Stimulated activated effector memory CD8-positive, alpha-beta T cell treated with anti-CD3 and anti-CD28 coated beads, Interleukin-12 subunit alpha, Interleukin-12 subunit beta, amount 100 ng/mL, for 72 hours (primary cell): Measurements from ENCODE around the gene ZNF747.
A peak's percentile ranks its signal among the peaks of the same experiment; 100 is the strongest.

Experiments used
- ATAC-seq: fragments of 150-1000 bp; cut with Tn5 transposase; 2 replicates; pipeline ENCODE4 v1.10.0; 2021
- DNase-seq, 2 donors: peaks; one replicate each; pipeline ENCODE4 v3.0.0; 2021 to 2022; ENCODE audit warnings: low spot score in 2 of 2
- H3K27ac Mint-ChIP-seq: one replicate; pipeline ENCODE4 v1.8.0; 2022; ENCODE audit warnings: mild to moderate bottlenecking, mixed read lengths
- H3K36me3 Mint-ChIP-seq: one replicate; pipeline ENCODE4 v1.8.0; 2022; ENCODE audit warnings: mild to moderate bottlenecking, mixed read lengths
- H3K4me1 Mint-ChIP-seq: one replicate; pipeline ENCODE4 v1.8.0; 2022; ENCODE audit warnings: mixed read lengths
- H3K4me3 Mint-ChIP-seq: one replicate; pipeline ENCODE4 v1.8.0; 2022; ENCODE audit warnings: mild to moderate bottlenecking, mixed read lengths
- H3K9me3 Mint-ChIP-seq: one replicate; pipeline ENCODE4 v1.8.0; 2022; ENCODE audit warnings: mixed read lengths

ZNF747 gene

DNA sequence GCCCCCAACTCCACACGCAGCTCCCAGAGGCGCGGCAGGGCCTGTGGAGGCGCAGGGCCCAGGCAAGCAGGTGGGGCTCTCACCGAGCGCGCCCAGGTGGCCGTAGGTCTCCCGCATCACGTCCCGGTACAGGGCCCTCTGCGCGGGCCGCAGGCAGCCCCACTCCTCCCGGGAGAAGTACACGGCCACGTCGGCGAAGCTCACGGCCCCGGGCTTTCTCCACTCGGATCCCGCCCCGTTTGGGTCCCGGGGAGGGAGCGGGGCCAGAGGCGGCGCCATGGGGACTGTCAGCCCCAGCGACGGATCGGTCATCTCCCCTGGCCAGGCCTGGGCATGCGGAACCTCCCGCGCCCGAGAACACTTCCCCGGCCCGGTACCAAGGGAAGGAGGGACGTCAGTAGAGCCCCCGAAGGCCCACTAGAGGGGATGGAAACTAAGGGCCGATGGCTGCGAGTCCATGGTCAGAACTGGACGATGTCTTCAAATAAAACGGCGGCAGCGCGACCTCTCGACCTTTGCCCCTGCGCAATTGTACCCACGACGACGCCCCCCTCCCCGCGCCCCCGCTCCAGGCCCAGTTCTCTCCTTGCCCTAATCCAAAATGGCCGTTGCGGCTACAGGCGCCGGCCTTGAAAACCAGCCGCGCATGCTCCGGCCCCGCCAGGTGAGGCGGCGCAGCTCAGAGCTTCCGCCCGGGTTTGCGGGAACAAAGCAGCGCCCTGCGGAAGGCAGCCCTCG, at the start of gene ZNF747:
Gene ZNF747 (minus strand): TSS at position 491 of the 738 bp plus-strand sequence. CDS start 179 bp downstream, at position 312.
- DNase-seq: peak; percentile 83 to 94

DNA sequence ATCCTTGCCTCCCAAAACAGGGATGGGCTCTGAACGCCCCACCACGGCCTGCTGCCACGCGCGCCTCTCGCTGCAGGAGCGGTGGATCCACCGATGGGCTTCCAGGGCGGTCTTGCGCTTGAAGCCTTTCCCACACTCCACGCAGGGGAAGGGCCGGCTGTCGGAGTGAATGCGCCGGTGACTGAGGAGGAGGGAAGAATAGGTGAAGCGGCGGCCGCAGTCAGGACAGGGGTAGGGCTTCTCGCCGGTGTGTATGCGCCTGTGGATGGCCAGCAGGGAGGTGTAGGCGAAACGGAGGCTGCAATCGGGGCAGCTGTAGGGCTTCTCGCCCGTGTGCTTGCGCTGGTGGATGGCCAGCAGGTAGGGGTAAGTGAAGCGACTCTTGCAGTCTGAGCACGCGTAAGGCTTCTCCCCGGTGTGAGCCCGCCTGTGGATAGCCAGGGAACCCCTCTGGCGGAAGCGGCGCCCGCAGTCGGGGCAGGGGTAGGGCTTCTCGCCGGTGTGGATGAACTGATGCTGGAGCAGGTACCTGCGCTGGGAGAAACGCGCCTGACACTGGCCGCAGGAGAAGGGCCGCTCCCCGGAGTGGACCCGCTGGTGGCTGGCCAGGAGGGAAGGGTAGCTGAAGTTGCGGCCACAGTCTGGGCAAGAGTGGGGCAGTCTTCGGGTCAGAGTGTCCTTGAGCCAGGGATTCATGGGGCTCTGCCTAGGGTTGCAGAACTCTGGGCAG, 48.1 kb upstream of the ZNF747 start:
- Mint-ChIP-seq H3K9me3 (no peaks in the 10 kb centered on the region), H3K27ac (no peak overlapping the region), H3K4me3 (no peak overlapping the region), H3K36me3 (peaks cover 69% of the 10 kb centered on the region), H3K4me1 (peaks cover 20% of the 10 kb centered on the region)
- ATAC-seq (no peak), DNase-seq (no peak)

More for the DNA sequence above, at the start of gene ZNF747:
- Mint-ChIP-seq H3K9me3 (no peaks in the 10 kb centered on the region), H3K4me3 (peak within 1 kb of the TSS; percentile 88), H3K36me3 (peaks cover 55% of the 10 kb centered on the region), H3K4me1 (peaks cover 30% of the 10 kb centered on the region), H3K27ac (peak within 1 kb of the TSS; percentile 96)
- peak; percentile 87 for ATAC-seq

DNA sequence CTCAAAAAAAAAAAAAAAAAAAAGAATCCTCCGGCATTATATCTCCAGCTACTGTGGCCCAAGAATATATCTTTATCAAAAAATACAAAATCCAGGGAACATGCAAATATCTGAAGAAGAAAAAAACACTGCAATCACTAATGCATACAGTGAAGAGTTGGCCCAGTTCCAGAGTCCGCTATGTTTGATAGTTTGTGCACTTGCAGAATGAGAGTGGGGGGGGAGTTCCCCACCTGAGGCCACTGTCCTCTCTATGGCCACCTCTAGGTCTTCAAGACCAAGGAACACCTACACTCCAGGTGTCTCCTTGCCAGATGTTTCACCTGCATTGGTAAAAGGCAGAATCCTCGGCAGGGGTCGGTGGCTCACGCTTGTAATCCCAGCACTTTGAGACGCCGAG, 46.8 kb upstream of the ZNF747 start:
- no peak for ATAC-seq

DNA sequence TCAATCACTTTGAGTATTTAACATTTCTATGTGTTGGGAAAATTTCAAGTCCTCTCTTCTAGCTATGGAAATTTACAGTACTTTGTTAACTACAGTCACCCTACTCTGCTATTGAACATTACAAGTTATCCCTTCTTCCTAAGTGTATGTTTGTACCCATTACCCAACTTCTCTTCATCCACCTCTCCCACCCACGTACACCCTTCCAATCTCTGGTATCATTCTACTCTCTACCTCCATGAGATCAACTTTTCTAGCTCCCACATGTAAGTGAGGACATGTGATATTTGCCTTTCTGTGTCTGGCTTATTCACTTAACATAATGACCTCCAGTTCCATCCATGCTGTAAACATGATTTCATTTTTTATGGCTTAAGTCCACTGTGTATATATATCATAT, 40.0 kb upstream of the ZNF747 start:
- peaks cover 22% of the 10 kb centered on the region for H3K4me1 Mint-ChIP-seq
- no peaks in the 10 kb centered on the region for H3K9me3 Mint-ChIP-seq
- DNase-seq: no peak
- H3K4me3 Mint-ChIP-seq: no peak overlapping the region
- H3K27ac Mint-ChIP-seq: peak overlapping the region; percentile 11
- peaks cover 15% of the 10 kb centered on the region for H3K36me3 Mint-ChIP-seq
- no peak for ATAC-seq

More for the DNA sequence above, 46.8 kb upstream of the ZNF747 start:
- Mint-ChIP-seq H3K4me3 (no peak overlapping the region), H3K9me3 (no peaks in the 10 kb centered on the region), H3K4me1 (peaks cover 20% of the 10 kb centered on the region), H3K36me3 (peaks cover 65% of the 10 kb centered on the region), H3K27ac (no peak overlapping the region)
- no peak for DNase-seq

DNA sequence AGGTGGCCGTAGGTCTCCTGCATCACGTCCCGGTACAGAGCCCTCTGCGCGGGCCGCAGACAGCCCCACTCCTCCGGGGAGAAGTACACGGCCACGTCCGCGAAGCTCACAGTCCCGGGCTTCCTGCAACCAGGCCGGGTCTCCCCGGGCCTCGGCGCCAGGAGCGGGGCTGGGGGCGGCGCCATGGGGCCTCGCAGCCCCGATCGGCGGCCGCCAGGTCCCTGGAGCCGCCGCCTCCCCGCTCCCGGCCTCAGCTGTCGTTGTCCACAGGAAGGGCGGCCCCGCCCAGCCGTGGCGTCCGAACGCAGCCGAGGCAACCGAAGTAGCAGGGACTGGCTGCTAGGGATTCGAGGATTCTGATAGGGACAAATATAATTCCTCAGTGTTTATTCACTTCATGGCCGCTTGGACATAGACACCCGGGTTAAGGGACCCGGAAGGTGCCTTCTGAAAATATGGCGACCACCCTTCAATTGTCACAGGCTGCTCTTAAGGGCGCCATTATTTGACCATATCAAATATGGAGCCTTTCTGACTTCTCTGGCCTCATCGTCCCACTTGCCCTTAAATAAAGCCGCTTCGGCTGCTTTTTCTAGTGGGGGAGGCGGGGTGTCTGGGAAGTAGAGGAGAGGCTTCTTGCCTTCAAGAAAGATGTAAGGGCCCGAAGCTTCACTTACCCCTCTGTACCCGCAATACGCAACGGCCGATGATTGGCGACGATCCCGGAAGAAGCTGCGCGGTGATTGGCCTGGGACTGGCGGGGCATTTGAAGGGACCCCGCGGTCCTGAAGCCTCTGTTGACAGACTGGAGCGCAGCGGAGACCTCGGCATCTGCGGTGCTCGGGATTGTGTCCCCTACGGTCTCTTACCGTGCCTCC, 37.0 kb upstream of the ZNF747 start, which contains the start of gene ZNF688:
Gene ZNF688 (minus strand): TSS at position 270 of the 878 bp plus-strand sequence. CDS start 85 bp downstream, at position 185.
- ATAC-seq: peak; percentile 81
- no peaks in the 10 kb centered on the region for H3K9me3 Mint-ChIP-seq

DNA sequence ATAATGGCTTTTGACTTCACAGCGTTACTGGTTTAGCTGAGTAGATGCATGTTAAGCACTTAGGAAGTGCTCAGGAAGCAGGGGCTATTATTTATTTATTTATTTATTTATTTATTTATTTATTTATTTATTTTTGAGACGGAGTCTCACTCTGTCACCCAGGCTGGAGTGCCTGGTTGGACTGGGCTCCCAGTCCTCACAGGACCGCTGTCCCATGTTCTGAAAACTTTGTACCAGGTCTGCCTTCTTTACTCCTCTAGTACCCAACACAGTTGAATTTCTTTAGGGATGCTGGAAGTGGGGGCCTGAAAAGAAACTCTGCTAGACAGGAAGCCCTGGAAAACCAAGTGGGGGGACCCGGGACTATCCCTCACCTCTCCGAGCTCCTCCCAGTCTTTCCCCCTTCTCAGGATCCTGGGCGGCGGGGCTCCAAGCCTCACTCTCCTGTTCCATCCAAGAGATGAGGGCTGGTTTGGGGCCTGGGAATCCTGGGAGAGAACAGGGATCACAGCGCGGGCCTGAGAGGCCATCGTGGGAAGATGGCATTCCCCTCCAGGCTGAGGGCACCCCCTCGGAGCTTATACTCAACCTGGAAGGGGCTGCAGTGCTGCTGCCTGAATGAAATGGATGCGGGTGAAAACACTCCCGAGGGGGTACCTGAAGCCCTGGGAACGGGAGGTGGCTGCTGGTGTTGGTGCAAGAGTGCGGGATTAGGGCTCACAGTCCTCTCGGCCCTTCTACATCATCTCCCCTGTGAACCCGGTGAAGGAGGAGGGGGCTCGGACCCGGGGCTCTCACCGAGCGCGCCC, 36.2 kb upstream of the ZNF747 start:
- Mint-ChIP-seq H3K27ac (peak overlapping the region; percentile 95), H3K4me3 (peak overlapping the region; percentile 94), H3K36me3 (no peaks in the 10 kb centered on the region), H3K4me1 (peaks cover 55% of the 10 kb centered on the region), H3K9me3 (no peaks in the 10 kb centered on the region)
- DNase-seq: no peak
- no peak for ATAC-seq

More for the DNA sequence above, 37.0 kb upstream of the ZNF747 start, which contains the start of gene ZNF688:
- Mint-ChIP-seq H3K4me3 (peak within 1 kb of the TSS; percentile 94), H3K36me3 (no peaks in the 10 kb centered on the region), H3K27ac (peak within 1 kb of the TSS; percentile 95), H3K4me1 (peaks cover 47% of the 10 kb centered on the region)
- DNase-seq: peak; percentile 69 to 95

DNA sequence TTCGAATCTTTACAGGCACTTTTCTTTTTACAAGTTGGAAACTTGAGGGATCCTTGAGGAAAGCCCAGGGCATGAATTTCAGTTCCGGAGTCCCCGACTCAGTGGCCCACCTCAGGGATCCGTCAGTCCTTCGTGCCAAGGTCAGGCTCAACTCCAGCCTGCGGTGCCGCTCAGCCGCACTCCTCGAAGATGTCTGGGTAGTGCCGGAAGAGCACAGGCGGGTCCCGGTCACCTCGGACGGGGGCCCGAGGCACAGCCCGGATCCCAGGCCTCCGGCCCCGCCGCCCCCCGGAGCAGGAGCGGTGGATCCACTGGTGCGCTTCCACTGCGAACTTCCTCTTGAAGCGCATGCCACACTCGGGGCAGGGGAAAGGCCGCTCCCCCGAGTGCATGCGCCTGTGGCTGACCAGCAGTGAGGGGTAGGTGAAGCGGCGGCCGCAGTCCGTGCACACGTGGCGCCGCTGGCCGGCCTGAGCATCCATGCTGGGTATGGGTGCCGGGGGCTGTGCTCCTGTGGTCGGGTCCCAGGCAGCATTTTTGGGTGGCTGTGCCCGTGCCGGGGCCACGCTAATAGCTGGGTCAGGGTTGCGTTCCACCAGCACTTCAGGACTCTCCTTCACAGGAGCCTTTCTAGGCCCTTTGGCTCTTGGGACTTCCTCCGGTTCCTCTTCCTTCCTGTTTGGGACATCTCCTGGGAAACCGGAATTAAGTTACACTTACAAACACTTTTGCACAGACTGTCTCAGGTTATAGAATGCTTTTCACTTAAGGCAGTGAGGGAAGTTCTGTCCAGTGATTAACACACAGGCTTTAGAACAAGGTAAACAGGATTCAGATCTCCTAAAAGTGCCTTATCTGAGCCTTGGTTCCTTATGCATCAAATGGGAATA, 35.3 kb upstream of the ZNF747 start:
- H3K9me3 Mint-ChIP-seq: no peaks in the 10 kb centered on the region
- DNase-seq (no peak), ATAC-seq (no peak)
- H3K4me3 Mint-ChIP-seq: peak overlapping the region; percentile 94
- H3K27ac Mint-ChIP-seq: no peak overlapping the region
- no peaks in the 10 kb centered on the region for H3K36me3 Mint-ChIP-seq
- H3K4me1 Mint-ChIP-seq: peaks cover 54% of the 10 kb centered on the region

DNA sequence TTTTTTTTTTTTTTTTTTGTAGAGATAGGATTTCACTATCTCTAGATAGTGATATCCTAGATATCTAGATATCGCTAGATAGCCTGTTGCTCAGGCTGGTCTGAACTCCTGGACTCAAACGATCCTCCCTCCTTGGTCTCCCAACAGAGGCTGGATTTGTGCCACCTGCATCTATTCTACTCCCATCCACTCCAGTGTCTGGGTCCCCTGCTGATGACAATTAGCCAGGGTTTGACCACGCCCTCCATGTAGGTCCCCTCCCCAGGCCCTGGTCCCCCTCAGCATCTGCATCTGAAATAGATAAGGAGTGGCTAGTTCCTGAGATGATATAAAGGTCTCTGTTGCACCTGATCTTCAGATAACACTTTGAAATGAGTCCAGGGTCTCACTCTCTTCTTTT, 34.6 kb upstream of the ZNF747 start:
- H3K4me1 Mint-ChIP-seq: peaks cover 49% of the 10 kb centered on the region
- no peak for DNase-seq
- ATAC-seq: no peak
- H3K27ac Mint-ChIP-seq: peak overlapping the region; percentile 99
- no peaks in the 10 kb centered on the region for H3K36me3 Mint-ChIP-seq
- peak overlapping the region; percentile 74 for H3K4me3 Mint-ChIP-seq
- no peaks in the 10 kb centered on the region for H3K9me3 Mint-ChIP-seq

DNA sequence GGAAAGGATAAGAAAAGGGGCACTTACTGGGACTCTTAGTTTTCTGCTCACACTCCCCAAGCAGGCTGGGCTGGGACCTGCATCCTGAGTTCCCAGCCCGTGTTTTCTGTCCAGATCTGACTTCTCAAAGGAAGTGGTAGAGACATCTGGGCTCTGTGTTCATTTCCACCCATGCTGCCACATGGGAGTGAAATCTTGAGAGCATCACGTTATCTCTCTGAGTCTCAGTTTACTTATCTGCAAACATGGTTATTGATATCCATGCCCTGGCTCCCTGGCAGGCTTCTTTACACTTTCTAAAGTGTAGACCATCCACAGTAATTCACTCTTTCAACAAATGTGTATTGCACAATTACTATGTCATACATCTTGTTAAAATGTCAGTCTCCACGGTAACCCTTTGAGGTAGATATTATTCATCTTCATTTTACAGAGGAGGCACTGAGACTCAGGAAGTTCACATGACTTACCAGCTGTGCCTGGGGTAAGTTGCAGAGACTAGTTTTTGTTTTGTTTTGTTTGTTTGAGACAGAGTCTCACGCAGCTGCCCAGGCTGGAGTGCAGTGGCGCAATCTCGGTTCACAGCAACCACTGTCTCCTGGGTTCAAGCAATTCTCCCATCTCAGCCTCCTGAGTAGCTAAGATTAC, 33.5 kb upstream of the ZNF747 start:
- H3K27ac Mint-ChIP-seq: peak overlapping the region; percentile 99
- ATAC-seq (peak; percentile 71), DNase-seq (peak in 1 of 2 donors; percentile 76)
- peak overlapping the region; percentile 74 for H3K4me3 Mint-ChIP-seq
- peaks cover 45% of the 10 kb centered on the region for H3K4me1 Mint-ChIP-seq
- no peaks in the 10 kb centered on the region for H3K9me3 Mint-ChIP-seq
- no peaks in the 10 kb centered on the region for H3K36me3 Mint-ChIP-seq

DNA sequence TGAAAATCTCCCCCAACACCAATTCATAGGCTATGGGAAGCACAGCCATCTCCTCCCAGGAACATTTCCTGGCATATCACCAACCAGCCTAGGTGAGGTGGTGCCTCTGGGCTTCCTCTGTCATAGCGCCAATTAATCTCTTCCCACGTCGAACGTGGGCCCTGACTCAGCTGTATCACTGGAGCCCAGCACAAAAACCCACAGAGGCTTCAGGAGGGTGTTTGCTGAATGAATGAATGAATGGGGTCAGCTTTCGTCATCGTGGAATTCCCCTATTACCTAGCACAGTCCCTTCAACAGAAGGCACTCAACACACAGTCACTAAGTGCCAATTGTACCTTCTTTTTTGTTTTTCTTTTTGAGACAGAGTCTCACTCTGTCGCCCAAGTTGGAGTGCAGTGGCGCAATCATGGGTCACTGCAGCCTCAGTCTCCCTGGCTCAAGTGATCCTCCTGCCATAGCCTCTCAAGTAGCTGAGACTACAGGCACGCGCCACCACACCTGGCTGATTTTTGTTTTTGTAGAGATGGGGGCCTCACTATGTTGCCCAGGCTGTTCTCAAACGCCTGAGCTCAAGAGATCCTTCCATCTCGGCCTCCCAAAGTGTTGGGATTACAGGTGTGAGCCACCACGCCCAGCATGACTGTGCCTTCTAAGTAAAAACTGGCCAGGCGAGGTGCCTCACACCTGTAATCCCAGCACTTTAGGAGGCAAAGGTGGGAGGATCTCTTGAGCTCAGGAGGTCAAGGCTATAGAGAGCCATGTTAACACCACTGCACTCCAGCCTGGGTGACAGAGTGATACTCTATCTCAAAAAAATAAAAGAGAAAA, 32.7 kb upstream of the ZNF747 start:
- ATAC-seq (peak; percentile 78), DNase-seq (peak; percentile 51 to 82)
- peak overlapping the region; percentile 99 for H3K27ac Mint-ChIP-seq

DNA sequence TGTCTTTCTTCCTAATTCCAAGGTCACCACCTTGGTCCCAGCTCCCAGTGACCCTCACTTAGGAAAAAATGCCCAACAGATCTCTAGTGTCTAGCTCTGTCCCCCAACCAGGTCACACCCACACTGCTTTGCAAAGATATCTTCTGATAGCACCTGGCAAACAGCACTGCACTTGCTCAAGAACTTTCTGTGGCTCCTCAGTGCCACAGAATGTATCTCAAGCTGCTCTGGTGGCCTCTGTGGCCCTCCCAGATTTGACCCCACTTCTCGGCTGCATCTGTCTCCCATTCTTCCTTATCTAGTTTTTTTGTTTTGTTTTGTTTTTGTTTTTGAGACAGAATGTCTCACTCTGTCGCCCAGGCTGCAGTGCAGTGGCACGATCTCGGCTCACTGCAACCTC, 31.9 kb upstream of the ZNF747 start:
- Mint-ChIP-seq H3K4me3 (peak overlapping the region; percentile 74), H3K4me1 (peaks cover 39% of the 10 kb centered on the region), H3K36me3 (peaks cover 2% of the 10 kb centered on the region), H3K27ac (peak overlapping the region; percentile 99), H3K9me3 (no peaks in the 10 kb centered on the region)
- ATAC-seq (no peak), DNase-seq (no peak)

More for the DNA sequence above, 32.7 kb upstream of the ZNF747 start:
- Mint-ChIP-seq H3K9me3 (no peaks in the 10 kb centered on the region), H3K4me1 (peaks cover 40% of the 10 kb centered on the region), H3K36me3 (no peaks in the 10 kb centered on the region), H3K4me3 (peak overlapping the region; percentile 74)

DNA sequence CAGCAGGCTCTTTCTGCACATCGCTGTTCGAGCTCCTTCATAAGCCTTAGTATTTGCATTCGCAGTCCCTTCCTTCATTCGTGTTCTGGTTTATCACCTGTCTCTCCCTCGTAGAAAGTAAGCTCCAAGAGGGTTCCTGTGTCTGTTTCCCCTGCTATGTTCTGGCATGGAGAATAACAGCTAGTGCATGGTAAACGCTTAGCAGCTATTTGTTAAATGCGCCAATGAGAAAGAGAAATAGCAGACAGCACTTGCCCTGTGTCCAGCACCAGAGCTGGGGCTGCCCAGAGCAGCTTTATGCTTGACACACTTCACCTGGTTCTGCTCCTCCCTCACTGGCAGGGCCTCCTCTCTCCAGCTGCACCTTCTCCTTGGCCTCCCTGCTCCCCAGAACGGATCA, 31.3 kb upstream of the ZNF747 start:
- Mint-ChIP-seq H3K27ac (peak overlapping the region; percentile 99), H3K4me3 (no peak overlapping the region), H3K4me1 (peaks cover 45% of the 10 kb centered on the region), H3K9me3 (no peaks in the 10 kb centered on the region), H3K36me3 (peaks cover 7% of the 10 kb centered on the region)
- ATAC-seq (no peak), DNase-seq (no peak)
